Thyroid gland (tissue), 4 donors: Measurements from ENCODE around the gene TCHH. TPM values are rescaled to one million over a fixed set of nuclear protein-coding genes. Genes with fewer than 3 reads are reported as not detected.

Source experiments
- DNase-seq, 2 donors: peaks; one replicate each; pipeline ENCODE4 v3.0.0-alpha.2; 2019
- H3K27ac ChIP-seq, 3 donors: fragments of 200-600 bp; sonication (generic); 1 replicate in 2 of 3; 2 replicates in 1 of 3; pipeline ENCODE4 v1.5.1; 2016 to 2019; ENCODE audit warnings: mild to moderate bottlenecking in 1 of 3, moderate library complexity in 1 of 3
- H3K27me3 ChIP-seq: fragments of 200-600 bp; sonication (generic); one replicate; pipeline ENCODE4 v1.5.1; 2019
- H3K36me3 ChIP-seq, 2 donors: fragments of 200-600 bp; sonication (generic); one replicate each; pipeline ENCODE4 v1.5.1; 2016 to 2019
- H3K4me1 ChIP-seq, 2 donors: fragments of 200-600 bp; sonication (generic); one replicate each; pipeline ENCODE4 v1.5.1; 2017 to 2019
- H3K4me3 ChIP-seq, 3 donors: fragments of 200-600 bp; sonication (generic); replicated peaks in 1 of 3; 1 replicate in 2 of 3; 2 replicates in 1 of 3; pipeline ENCODE4 v1.5.1; 2016; ENCODE audit warnings: mild to moderate bottlenecking in 1 of 3
- H3K9me3 ChIP-seq: fragments of 200-600 bp; sonication (generic); one replicate; pipeline ENCODE4 v1.5.1; 2017
- CTCF ChIP-seq, 6 experiments: fragments of 200-600 bp in 3 of 6; fragments of 450-650 bp in 3 of 6; sonication (generic) in 3 of 6; IDR thresholded peaks; one replicate each; pipeline ENCODE4 v1.5.1; 2016 to 2019; ENCODE audit warnings: antibody characterized with exemption in 6 of 6, mild to moderate bottlenecking in 2 of 6, inconsistent platforms in 1 of 6, moderate library complexity in 1 of 6
- POLR2A ChIP-seq, 2 donors: fragments of 450-650 bp; IDR thresholded peaks; one replicate each; pipeline ENCODE4 v1.6.1; 2017; ENCODE audit warnings: antibody characterized with exemption in 2 of 2, mild to moderate bottlenecking in 2 of 2, moderate library complexity in 1 of 2
- WGBS, 2 donors: methylation state at CpG; one replicate each; pipeline ENCODE4 v1.1.5; 2017; 5-methylcytosine and 5-hydroxymethylcytosine counted together
- intact Hi-C: fragments of 100-400 bp; cut with DNase I; formaldehyde crosslinking; loops from one replicate; pipeline ENCODE4 v1.15.1; 2023
- total RNA-seq, 4 donors: library from RNA; depleted of rRNA; stranded (reverse); fragments of >200 nt; gene quantifications; one replicate each; pipeline ENCODE4 v1.2.3, GENCODE V29; 2016

The TCHH gene
- total RNA-seq, 4 donors from 2014 or later: 0.11 to 0.40 (median 0.13) TPM; not detected in 1

GRCh38 chr1:152107984-152108881, 7.0 kb downstream of the TCHH start:
- DNase-seq: no peak
- 9 to 15% methylated on average over 67 of the region's 67 CpGs for WGBS, 2 donors
- no peaks in the 10 kb centered on the region for H3K36me3 ChIP-seq
- H3K4me3 ChIP-seq: no peak overlapping the region
- intact Hi-C loops: no loop called here
- no peaks in the 10 kb centered on the region for H3K9me3 ChIP-seq
- H3K27ac ChIP-seq: no peak overlapping the region
- H3K4me1 ChIP-seq: peaks cover 25 to 38% of the 10 kb centered on the region in 2 donors
- H3K27me3 ChIP-seq: peaks cover 30% of the 10 kb centered on the region
- TF ChIP-seq POLR2A (IDR thresholded peaks at IDR 0.05) (no peak), CTCF (IDR thresholded peaks at IDR 0.05) (no peak)

- no peak for DNase-seq
- intact Hi-C loops: no loop called here
- Histone ChIP-seq H3K27me3 (peaks cover 21% of the 10 kb centered on the region), H3K36me3 (no peaks in the 10 kb centered on the region), H3K9me3 (no peaks in the 10 kb centered on the region), H3K27ac (no peak overlapping the region), H3K4me1 (peaks cover 22 to 33% of the 10 kb centered on the region in 2 donors), H3K4me3 (no peak overlapping the region)
- 20 to 23% methylated on average over 41 of the region's 41 CpGs for WGBS, 2 donors
- TF ChIP-seq CTCF (IDR thresholded peaks at IDR 0.05) (no peak), POLR2A (IDR thresholded peaks at IDR 0.05) (no peak)
Observed at GRCh38 chr1:152107031-152107983, 7.9 kb downstream of the TCHH start.

- no peak overlapping the region for H3K4me3 ChIP-seq
- no peak for DNase-seq
- intact Hi-C loops: no loop called here
- 40 to 47% methylated on average over 2 of the region's 2 CpGs for WGBS, 2 donors
- H3K9me3 ChIP-seq: no peaks in the 10 kb centered on the region
- H3K27me3 ChIP-seq: peaks cover 25% of the 10 kb centered on the region
- TF ChIP-seq POLR2A (IDR thresholded peaks at IDR 0.05): no peak
- no peak for TF ChIP-seq CTCF (IDR thresholded peaks at IDR 0.05)
- H3K4me1 ChIP-seq: peaks cover 5 to 10% of the 10 kb centered on the region in 2 donors
- H3K36me3 ChIP-seq: no peaks in the 10 kb centered on the region
- no peak overlapping the region for H3K27ac ChIP-seq
Observed at GRCh38 chr1:152104854-152105253, 10.4 kb downstream of the TCHH start.

GRCh38 chr1:152096931-152097330, 18.3 kb downstream of the TCHH start:
- intact Hi-C loops: no loop called here
- H3K27ac ChIP-seq: no peak overlapping the region
- WGBS, 2 donors: 60 to 68% methylated on average over 3 of the region's 3 CpGs

More at GRCh38 chr1:152096931-152097330, 18.3 kb downstream of the TCHH start:
- peaks cover 5% of the 10 kb centered on the region for H3K27me3 ChIP-seq
- H3K4me1 ChIP-seq: no peaks in the 10 kb centered on the region
- no peaks in the 10 kb centered on the region for H3K9me3 ChIP-seq
- H3K36me3 ChIP-seq: no peaks in the 10 kb centered on the region
- no peak for TF ChIP-seq CTCF (IDR thresholded peaks at IDR 0.05)
- no peak for DNase-seq
- H3K4me3 ChIP-seq: no peak overlapping the region
